ENCODE measurements around the gene SPANXN5.
"Not testable (repeated sequence)": the region's sequence is repeated elsewhere in the genome, so short reads cannot be mapped to it uniquely, and the experiment has no call there.

The SPANXN5 gene

GRCh38 chrX:52797327-52797726, at the start of gene SPANXN5:
Gene SPANXN5, minus strand, starts transcription at chrX:52797427. Its CDS starts 79 bp downstream, at chrX:52797348.
- not testable (repeated sequence) for DNase-seq (ENCODE audit: low spot score)

- not testable (repeated sequence) for DNase-seq (ENCODE audit: low spot score)
Observed at GRCh38 chrX:52843619-52844018, 46.4 kb upstream of the SPANXN5 start.

- no peak for DNase-seq (ENCODE audit: low spot score)
Observed at GRCh38 chrX:52839137-52839536, 41.9 kb upstream of the SPANXN5 start.

GRCh38 chrX:52830551-52830950, 33.3 kb upstream of the SPANXN5 start:
- no peak for DNase-seq (ENCODE audit: low spot score)

GRCh38 chrX:52824608-52825007, 27.4 kb upstream of the SPANXN5 start:
- DNase-seq (ENCODE audit: low spot score) = no peak

- DNase-seq (ENCODE audit: low spot score) = no peak
Observed at GRCh38 chrX:52821079-52821760, 24.0 kb upstream of the SPANXN5 start.

GRCh38 chrX:52819788-52820187, 22.6 kb upstream of the SPANXN5 start:
- no peak for DNase-seq (ENCODE audit: low spot score)

- no peak for DNase-seq (ENCODE audit: low spot score)
Observed at GRCh38 chrX:52811065-52811625, 13.9 kb upstream of the SPANXN5 start, which contains the start of gene XAGE5. Gene XAGE5, plus strand, starts transcription at chrX:52811287. Its CDS starts 1,280 bp downstream, at chrX:52812567.

GRCh38 chrX:52804876-52805275, 7.6 kb upstream of the SPANXN5 start:
- DNase-seq (ENCODE audit: low spot score) = not testable (repeated sequence)

GRCh38 chrX:52773504-52773903, 23.7 kb downstream of the SPANXN5 start:
- DNase-seq (ENCODE audit: low spot score) = not testable (repeated sequence)

GRCh38 chrX:52765983-52766382, 31.2 kb downstream of the SPANXN5 start:
- not testable (repeated sequence) for DNase-seq (ENCODE audit: low spot score)

- not testable (repeated sequence) for DNase-seq (ENCODE audit: low spot score)
Observed at GRCh38 chrX:52750952-52751351, 46.3 kb downstream of the SPANXN5 start, which contains the start of gene SSX2B. Gene SSX2B, plus strand, starts transcription at chrX:52751252. Its CDS starts 1,429 bp downstream, at chrX:52752681.

Data from germinal center (tissue), 1 donor.